Ureter (tissue), 1 donor: ENCODE results near the gene AP1B1. TPM values are rescaled to one million over a fixed set of nuclear protein-coding genes. Genes with fewer than 3 reads are reported as not detected.

Experiments
- DNase-seq: peaks from one replicate; pipeline ENCODE4 v3.0.0-alpha.2; 2020; ENCODE audit warnings: low spot score
- total RNA-seq: library from RNA; stranded (reverse); gene quantifications from one replicate; pipeline ENCODE4 v1.2.4, GENCODE V29; 2023
- donor health status: DM: yes; HTN: yes; CAD: no.

The AP1B1 gene
- total RNA-seq, 1 donor from 2014 or later = 173 TPM

DNA sequence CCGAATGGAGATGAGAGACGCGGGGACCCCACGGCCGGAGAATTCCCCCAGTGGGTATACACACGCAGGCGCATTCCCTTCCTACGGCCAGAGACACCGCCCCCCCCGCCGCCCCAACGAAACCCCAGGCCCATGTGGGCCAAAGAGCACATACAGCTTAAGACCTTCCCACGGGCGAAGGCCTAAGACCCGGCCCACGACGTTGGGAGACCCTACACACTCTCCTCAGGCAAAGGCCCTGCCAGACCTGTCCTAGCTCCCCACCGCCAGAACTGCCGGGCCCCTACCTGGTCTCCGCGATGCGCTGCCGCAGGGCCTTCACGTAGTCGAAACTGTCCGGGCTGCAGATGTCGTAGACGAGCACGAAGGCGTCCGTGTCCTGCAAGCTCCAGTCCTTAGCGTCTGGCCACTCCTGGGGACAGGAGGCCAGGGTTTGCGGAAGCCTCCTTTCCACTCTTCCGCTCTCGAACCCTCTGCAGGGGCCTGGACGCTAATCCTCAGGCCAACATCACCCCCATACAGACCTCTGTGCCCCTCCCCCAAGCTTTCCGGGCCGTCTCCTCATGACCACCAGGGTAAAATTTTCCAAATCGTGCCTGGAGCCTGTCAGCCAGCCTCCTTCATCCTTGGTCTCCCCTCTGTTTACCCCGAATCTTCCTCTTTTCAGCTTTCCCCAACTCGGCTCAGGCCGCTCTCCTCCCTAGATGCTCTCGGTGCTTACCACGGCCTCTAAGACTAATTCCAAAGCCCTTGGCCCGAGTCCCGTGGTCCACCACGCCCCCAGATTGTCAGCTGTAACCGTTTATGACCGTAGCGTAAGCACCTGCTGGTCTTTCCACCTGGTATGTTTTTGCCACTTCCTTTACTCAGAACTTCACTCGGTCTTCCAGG, 74.5 kb downstream of the AP1B1 start:
- no peak for DNase-seq

DNA sequence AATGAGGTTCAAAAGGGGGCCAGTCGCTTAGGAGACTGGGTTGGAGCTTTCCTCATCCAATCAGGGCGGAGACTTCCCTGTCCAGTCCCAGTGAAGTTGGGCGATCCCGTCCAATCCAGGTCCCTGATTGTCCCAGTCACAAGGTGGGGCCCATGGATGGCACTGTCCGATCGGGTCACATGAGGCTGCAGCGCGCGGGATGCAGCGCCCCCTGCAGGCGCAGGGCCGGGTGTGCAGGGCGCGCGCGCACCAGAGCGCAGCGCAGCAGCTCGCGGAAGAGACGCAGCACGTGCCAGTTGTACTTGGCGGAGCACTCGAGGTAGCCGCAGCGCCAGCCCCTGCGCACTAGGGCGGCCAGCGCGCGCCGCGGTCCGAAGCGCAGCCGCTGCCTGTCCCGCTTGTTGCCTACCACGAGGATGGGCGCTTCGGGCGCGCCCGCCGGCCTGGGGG, 75.2 kb downstream of the AP1B1 start:
- no peak for DNase-seq

DNA sequence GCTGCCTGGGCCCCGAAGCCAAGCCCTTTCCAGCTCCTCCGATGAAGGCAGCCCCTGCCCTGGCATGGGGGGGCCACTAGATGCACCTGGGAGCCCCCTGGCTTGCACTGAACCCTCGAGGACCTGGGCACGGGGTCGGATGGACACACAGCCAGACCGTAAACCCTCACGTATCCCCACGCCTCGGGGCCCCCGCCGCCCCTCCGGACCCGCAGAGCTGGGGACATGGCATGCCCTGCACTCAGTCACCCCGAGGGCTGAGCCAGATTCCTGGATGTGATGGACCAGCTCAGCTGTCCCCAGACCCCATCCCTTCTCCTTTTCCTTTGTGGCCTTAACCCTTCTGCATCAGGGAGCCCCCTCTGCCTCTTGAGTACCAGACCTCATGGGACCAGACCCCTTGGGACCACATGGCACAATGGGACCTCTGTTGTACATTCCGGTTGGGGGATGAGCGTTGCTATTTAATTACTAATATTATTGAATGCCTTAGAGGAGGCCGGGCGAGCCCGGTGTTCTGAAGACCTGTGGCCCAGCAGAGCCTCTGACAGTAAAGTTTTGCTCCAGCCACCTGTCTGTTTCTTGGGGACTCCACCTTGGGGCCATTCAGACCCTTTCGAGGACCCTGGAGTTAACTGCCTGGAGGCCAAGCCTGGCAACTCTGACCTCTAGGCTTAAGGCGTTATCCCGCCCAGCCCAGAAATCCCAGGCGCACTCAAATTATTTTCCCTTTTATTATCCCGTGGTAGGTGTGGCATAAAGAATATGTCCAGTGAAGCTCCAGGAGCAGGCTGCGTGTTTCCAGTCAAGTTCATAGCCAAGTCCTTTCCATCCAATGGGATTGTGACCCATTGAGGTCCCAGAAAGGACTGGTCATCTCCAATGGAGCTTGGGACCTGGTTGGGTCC, 75.9 kb downstream of the AP1B1 start:
- no peak for DNase-seq

DNA sequence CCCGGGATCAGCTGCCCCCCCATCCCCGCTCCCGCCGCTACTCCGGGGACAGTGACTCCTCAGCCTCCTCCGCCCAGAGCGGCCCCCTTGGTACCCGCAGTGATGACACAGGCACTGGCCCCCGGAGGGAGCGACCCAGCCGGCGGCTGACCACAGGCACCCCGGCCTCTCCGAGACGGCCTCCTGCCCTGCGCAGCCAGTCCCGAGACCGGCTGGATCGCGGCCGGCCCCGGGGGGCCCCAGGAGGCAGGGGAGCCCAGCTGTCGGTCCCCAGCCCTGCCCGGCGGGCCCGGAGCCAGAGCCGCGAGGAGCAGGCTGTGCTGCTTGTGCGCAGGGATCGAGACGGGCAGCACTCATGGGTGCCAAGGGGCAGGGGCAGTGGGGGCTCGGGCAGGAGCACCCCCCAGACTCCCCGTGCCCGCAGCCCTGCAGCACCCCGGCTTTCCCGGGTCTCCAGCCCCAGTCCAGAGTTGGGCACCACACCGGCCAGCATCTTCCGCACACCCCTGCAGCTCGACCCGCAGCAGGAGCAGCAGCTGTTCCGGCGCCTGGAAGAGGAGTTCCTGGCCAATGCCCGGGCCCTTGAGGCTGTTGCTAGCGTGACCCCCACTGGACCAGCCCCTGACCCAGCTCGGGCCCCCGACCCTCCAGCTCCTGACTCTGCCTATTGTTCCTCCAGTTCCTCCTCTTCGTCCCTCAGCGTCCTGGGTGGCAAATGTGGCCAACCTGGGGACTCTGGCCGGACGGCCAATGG, 76.7 kb downstream of the AP1B1 start:
- DNase-seq = no peak

DNA sequence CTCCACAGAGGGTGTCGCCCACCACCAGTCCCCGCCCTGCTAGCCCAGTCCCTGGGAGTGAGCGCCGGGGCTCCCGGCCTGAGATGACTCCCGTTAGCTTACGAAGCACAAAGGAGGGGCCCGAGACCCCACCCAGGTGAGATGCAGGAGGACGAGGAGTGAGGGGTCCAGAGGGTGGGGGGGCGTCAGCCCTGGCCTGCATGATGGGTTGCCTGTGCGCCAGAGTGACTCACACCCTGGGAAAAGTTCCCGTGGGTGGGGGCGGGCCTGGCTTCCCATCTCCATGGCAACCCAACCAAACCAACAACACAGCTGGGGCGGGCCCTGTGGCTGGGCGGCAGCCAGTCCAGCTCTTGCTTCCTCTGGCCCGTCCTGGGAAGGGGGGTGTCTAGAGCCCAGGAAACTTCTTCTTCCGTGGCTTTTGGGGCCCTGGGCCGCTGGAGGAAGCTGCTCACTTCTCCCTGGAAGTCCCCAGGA, 77.5 kb downstream of the AP1B1 start:
- DNase-seq = peak; percentile 98

DNA sequence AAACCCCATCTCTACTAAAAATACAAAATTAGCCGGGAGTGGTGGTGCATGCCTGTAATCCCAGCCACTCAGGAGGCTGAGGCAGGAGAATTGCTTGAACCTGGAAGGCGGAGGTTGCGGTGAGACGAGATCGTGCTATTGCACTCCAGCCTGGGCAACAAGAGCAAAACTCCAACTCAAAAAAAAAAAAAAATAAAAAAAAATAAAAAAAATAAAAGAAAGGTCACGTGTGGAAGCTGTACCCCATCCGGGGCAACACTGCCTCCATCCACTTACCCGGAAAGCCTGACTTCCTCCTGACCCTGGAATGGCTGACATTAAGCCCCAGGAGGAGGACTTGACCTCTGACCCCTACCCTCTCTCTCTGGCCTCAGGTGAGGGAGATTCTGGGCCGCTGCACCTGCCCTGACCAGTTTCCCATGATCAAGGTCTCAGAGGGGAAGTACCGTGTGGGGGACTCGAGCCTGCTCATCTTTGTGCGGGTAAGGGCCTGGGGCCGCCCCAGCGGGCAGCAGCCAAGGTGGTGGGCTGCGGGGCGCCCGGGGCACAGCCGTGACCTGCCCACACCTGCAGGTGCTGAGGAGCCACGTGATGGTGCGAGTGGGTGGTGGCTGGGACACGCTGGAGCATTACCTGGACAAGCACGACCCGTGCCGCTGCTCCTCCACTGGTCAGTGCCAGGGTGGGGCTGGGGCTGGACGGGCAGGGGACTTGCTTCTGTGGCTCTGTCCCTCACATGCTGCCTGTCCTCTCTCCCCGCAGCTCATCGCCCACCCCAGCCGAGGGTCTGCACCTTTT, 78.1 kb downstream of the AP1B1 start:
- DNase-seq = no peak

DNA sequence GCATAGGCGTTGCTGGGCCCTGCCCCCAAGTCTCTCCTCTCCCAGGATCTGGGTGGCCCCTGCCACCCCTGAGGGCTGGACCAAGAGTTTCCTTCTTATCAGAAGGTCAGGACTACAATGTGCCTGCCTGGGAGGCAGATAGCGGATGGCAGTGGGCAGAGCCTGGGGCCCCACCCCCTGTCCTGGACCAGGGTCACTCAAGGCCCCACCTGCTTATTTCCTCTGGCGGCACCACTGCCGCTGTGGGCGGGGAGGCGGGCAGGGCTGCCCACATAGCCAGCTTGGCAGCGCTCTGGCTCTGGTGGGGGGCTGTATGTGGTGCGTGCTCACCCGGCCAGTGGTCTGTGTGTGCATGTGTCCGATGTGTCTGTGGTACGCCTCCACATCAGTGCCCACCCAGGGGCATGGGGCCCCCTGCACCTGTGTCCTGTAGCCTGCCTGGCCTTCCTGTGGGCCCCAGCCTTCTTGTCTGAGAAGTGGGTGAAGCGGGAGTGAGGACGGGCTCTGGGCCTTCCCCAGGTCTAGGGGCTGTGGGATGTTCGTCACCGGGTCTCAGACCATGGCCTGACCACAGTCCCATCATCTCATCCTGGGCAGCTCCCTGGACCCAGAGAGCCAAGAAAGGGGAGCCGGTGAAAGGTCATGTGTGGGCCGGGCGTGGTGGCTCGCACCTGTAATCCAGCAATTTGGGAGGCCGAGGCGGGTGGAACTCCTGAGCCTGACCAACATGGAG, 78.9 kb downstream of the AP1B1 start:
- DNase-seq = no peak

DNA sequence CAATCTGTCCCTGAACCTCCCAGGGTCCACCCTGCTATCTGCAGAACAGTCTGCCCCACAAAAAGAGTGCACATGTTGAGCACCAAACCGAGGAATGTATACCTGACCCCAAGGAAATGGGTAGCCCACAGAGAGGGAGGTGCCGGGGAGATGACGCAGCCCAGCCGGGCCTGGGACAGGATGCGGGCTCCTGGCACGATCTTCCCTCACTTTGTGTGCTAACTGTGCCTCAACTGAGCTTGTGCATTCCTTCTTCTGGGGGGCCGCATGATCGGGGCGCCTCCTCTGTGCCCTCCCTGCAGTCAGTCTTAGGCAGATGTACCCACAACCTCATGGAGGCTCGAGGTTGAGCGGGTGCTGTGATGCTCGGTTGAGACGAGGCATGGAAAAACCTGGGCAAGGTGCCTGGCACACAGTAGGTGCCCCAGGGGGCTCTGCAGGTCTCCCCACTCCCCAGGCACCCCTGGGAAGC, 79.5 kb downstream of the AP1B1 start:
- no peak for DNase-seq

DNA sequence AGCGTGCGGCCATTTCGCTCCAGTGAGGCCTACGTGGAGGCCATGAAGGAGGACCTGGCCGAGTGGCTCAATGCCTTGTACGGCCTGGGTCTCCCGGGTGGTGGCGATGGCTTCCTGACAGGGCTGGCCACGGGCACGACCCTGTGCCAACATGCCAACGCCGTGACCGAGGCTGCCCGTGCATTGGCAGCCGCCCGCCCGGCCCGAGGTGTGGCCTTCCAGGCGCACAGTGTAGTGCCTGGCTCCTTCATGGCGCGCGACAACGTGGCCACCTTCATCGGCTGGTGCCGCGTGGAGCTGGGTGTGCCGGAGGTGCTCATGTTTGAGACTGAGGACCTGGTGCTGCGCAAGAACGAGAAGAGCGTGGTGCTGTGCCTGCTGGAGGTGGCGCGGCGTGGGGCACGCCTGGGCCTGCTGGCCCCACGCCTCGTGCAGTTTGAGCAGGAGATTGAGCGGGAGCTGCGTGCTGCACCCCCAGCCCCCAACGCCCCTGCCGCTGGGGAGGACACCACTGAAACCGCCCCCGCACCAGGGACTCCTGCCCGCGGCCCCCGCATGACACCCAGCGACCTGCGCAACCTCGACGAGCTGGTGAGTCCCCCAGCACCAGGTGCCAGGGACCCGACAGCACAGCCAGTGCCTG, 80.1 kb downstream of the AP1B1 start:
- no peak for DNase-seq

DNA sequence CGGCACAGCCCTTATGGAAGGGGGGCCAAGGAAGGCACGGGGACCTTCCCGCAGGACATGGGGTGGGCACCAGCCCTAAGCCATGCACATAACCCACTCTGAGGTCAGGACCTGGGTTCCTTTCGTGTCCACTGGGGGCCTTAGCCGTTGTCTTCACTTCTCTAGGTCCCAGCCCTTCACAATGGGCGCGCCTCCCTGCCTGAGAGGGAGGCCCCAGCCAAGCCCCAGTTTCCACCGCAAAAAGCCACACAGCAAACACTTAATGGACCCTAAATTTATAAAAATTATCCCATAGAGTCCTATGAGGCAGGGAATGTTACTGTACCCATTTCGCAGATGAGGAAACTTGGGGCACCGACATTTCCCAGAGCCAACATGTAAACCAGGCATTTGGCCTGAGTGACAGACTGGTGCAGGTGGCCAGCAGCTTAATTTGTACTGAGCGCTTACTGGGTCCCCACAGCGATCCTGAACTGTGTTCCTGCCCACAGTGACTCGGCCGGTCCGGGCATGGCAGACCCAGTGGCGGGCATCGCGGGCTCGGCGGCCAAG, 80.7 kb downstream of the AP1B1 start:
- no peak for DNase-seq

DNA sequence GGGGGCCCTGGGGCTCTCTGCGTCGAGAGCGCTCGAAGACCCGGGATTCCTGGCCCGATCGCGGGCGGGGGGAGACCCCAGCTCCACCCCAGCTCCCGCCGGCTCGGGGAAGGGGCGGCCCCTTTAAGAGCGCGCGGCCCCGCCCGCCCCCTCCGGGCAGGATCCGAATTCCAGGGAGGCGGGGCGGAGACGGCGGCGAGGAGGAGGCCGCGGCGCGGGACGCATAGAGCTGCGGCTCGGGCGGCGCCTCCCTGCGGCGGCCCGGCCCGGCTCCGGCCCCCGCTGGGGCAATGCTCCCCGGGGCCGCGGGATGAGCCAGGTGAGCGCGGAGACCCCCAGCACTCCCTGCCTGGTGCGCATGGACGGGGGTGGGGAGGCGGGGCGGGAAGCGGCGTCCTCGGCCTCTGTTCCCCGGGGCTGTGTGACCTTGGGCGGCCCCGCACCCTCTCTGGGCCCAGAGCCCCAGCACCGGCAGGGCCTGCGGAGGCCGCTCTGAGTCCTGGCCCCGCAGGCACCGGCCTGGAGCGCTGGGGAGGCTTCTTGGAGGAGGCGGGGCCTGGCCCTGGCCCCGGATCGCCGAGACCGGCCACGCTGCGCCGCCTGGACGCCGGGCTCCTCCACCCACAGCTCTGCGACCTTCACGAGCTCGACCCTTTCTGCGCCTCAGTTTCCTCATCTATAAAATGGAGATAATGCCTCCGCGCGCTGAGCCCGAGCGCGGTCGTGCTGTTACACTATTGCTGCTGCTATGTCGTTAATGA, 81.4 kb downstream of the AP1B1 start:
- peak; percentile 74 for DNase-seq

DNA sequence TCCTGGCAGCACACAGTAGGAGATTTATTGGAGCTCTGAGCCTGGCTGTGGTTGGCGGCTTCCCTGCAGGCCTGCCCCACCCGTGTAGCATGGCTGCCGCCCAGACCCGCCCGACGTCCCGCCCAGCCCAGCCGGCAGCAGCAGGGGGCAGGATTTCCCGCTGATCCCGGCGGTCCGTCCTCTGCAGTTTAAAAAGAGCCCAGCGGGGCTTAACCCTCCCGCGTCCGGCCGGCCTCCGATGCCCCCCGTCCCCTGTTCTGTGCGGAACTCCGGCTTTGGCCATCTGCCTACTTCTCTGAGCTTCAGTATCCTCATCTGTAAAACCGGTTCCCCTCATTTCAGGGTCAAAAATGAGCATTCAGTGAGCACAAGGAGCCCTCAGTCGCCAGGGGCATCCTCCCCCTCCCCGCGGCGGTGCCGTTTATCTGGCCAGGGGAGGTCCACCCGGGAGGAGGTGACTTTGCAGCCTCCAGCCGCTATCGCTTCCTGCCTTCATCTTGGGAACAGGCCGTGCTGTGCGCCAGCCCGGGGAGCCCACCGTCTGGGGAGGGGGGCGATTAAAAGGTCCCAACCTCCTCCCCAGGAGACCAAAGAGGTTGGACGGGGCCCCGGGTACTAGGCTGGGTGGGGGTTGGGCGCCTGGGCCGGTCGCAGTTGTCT, 82.1 kb downstream of the AP1B1 start, which contains the start of gene GAS2L1:
GAS2L1 (plus strand) TSS at position 476 of the 660 bp plus-strand sequence. CDS start 1,456 bp downstream, outside the sequence.
- DNase-seq = peak; percentile 88

DNA sequence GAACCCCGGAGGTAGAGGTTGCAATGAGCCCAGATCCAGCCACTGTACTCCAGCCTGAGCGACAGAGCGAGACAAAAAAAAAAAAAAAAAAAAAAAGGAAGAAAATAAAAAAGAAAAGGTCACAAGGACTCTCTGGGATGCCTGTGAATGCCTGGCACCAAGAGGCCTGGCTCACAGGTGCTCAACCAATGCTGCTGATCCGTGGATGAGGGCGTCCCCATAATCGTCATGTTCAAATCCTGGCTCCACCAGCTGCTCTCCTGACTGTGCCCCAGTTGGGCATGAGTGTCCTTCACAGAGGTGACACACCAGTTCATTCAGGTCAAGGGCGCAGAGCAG, 82.6 kb downstream of the AP1B1 start:
- DNase-seq = no peak

DNA sequence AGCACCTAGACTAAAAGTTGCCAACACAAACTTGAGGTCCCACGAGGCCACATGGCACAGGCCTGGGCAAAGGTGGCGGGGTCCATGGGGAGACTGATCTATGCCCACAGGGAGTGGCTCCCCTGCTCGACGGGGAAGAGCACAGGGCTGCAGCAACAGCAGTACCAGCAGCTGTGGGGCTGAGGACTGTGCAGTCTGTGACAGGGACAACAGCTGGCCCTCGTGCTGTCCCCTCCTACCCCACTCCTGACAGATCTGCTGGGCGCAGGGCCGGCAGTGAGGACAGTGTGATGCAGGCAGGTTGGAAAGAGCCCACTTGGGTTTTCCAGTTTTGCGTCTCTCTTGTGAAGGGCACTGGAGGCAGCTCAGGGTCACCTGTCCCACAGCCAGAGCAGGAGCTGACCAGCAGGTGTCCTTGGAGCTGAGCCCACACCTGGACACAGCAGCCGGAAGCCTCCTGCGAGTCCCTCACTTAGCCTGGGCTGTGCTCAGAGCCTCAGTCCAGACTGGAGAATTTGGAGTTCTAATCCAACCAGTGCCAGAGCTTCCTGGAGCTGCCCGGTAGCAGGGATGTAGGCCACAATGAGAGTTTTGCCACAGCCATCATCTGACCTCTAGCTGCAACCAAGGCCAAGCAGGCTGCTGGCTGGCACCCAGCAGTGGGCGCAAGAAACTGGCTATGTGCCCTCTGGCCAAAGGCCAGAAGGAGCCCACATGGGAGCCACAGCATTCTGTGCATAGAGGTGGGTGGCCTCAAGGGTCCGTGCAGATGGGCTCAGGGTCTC, 85.5 kb downstream of the AP1B1 start:
- DNase-seq = no peak

DNA sequence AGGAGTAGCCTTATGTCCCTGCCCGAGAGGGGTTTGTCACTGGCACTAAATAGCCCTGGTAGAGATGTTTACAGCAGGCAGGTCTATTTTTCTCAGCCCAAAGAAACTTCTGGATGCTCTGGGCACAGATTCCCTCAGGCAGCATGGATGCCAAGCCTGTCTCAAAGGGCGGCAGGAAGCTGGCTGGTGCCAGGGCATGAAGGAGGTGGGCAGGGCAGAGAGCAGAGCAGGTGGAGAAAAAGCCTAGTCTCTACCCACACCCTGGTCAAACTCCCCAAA, 86.0 kb downstream of the AP1B1 start:
- no peak for DNase-seq

DNA sequence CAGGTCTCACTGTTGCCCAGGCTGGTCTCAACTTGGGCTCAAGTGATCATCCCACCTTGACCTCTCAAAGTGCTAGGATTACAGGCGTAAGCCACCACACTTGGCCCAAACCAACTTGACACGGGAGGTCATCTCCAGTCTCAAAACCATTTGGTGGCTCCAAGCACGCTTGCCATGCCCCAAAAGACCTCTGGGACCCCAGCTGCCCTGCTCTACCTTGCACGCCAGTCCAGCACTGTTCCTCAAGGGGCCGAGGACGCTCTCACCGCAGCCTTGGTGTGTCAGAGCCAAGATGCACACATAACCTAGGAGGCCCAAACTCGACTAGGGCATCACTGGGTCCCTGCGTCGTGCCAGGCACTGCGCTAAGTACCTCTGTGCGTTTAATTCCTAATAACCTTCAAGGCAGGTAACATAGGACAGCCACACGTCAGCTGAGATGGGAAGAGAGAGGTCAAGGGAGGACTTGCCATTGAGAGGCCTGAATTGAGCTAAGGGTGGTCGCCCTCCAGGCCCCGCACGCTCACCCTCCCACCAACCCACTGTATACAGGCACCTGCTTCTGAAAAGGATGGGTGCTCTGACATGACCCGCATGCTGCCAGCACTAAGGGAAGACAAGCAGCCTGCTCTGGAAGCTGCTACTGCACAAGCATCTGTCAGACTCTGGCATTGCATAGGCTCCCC, 86.5 kb downstream of the AP1B1 start:
- DNase-seq = no peak
